Measurements from ENCODE around the gene RIC8A. TPM values are rescaled to one million over a fixed set of nuclear protein-coding genes. Genes with fewer than 3 reads are reported as not detected.

RIC8A gene
- total and polyA plus RNA-seq, 10 of the 15 experiments (the other 5 are each of a cell fraction or from before 2014, with no cell fraction given): 10.4 to 157 (median 81.4) TPM

- TF ChIP-seq, protein P1, sequence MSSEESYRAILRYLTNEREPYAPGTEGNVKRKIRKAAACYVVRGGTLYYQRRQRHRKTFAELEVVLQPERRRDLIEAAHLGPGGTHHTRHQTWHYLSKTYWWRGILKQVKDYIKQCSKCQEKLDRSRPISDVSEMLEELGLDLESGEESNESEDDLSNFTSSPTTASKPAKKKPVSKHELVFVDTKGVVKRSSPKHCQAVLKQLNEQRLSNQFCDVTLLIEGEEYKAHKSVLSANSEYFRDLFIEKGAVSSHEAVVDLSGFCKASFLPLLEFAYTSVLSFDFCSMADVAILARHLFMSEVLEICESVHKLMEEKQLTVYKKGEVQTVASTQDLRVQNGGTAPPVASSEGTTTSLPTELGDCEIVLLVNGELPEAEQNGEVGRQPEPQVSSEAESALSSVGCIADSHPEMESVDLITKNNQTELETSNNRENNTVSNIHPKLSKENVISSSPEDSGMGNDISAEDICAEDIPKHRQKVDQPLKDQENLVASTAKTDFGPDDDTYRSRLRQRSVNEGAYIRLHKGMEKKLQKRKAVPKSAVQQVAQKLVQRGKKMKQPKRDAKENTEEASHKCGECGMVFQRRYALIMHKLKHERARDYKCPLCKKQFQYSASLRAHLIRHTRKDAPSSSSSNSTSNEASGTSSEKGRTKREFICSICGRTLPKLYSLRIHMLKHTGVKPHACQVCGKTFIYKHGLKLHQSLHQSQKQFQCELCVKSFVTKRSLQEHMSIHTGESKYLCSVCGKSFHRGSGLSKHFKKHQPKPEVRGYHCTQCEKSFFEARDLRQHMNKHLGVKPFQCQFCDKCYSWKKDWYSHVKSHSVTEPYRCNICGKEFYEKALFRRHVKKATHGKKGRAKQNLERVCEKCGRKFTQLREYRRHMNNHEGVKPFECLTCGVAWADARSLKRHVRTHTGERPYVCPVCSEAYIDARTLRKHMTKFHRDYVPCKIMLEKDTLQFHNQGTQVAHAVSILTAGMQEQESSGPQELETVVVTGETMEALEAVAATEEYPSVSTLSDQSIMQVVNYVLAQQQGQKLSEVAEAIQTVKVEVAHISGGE (CRISPR knock-in tag; IDR thresholded peaks at IDR 0.05): no peak
These were observed 20.4 kb downstream of the RIC8A start (continued) for GRCh38 chr11:227824-228379.

DNA sequence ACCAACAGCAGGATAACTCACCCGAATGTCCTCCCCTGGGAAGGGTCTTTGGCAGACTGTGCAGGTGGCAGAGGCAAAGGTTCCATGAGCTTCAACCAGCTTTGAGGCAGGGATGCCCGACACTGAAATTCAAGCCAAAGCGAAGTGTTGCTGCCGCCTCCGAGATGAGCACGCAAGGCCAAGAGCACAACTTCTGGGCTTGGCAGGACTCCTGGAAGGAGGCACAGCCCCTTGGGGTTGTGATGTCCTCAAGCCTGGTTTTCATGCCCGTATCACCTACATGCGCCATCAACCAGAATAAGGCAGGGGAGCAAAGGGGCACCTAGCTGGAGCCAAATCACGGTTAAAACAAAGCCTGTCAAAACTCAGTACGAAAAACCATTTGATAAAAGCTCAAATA is 22.9 kb downstream of the RIC8A start:
- Histone ChIP-seq H3K4me3 (no peak overlapping the region), H4K20me1 (ENCODE audit: control insufficient read depth, insufficient read depth) (no peaks in the 10 kb centered on the region), H3K36me3 (ENCODE audit: control insufficient read depth in 2 of 2, insufficient read depth in 2 of 2, low read length in 1 of 2) (no peaks in the 10 kb centered on the region), H3K4me1 (ENCODE audit: control insufficient read depth, insufficient read depth, low read length) (no peaks in the 10 kb centered on the region), H3K9ac (ENCODE audit: control insufficient read depth, insufficient read depth, low read length) (no peak overlapping the region), H3K27ac (ENCODE audit: control insufficient read depth, insufficient read depth) (no peak overlapping the region), H3K79me2 (ENCODE audit: control insufficient read depth, insufficient read depth, low read length) (no peaks in the 10 kb centered on the region; the same call in none of the 2 replicates), H2AFZ (ENCODE audit: control insufficient read depth, low read depth, low read length) (no peak overlapping the region), H3K4me2 (ENCODE audit: control insufficient read depth, insufficient read depth) (no peak overlapping the region), H3K9me3 (replicated peaks; ENCODE audit: control insufficient read depth, insufficient read depth, low read length) (no peaks in the 10 kb centered on the region), H3K27me3 (replicated peaks in 1 of 2; ENCODE audit: control insufficient read depth in 2 of 2, insufficient read depth in 2 of 2, low read length in 1 of 2) (no peaks in the 10 kb centered on the region)
- no peak for TF ChIP-seq HCFC1 (IDR thresholded peaks at IDR 0.05; ENCODE audit: low read length)
- no peak for TF ChIP-seq ASH2L (IDR thresholded peaks at IDR 0.05; ENCODE audit: borderline replicate concordance, low read depth)
- TF ChIP-seq MEF2B (IDR thresholded peaks at IDR 0.05; ENCODE audit: partially characterized antibody, poor library complexity, severe bottlenecking): no peak
- TF ChIP-seq KLF5 (IDR thresholded peaks at IDR 0.05; ENCODE audit: partially characterized antibody): no peak
- no peak for TF ChIP-seq ZNF24 (IDR thresholded peaks at IDR 0.05)
- TF ChIP-seq SMC3 (IDR thresholded peaks at IDR 0.05; ENCODE audit: borderline replicate concordance, low read length): no peak
- TF ChIP-seq SUPT20H (IDR thresholded peaks at IDR 0.05; ENCODE audit: borderline replicate concordance, control insufficient read depth, low read depth, low read length): no peak
- no peak for FAIRE-seq
- CTCF ChIA-PET: no interaction called here
- intact Hi-C loops (cut with micrococcal nuclease; ENCODE audit: unreplicated experiment): no loop called here
- in situ Hi-C loops (cut with MboI): no loop called here
- RAD21 ChIA-PET (ENCODE audit: unreplicated experiment): no interaction called here
- DNase-seq (ENCODE audit: low read depth, low spot score): no peak
- WGBS (ENCODE audit: insufficient coverage, insufficient replicate concordance, low lambda C conversion rate, missing lambda C conversion rate): 93% methylated on average over 10 of the region's 10 CpGs
- no TSS peak for BruUV-seq (replicated peaks)
- SMC1A ChIA-PET (ENCODE audit: uncharacterized antibody, unreplicated experiment): interaction anchor here (1.0 to 1.6 kb wide), 3 partner anchors 14 to 38 kb away, joined by 3 to 5 read pairs (median 3); no protein-coding TSS in a partner anchor
- POLR2A ChIA-PET: interaction anchor here (1.2 kb wide), 2 partner anchors 11 to 22 kb away, joined by 4 read pairs; no protein-coding TSS in a partner anchor
- no peak for ATAC-seq
